Body of pancreas (tissue), 4 donors: Measurements from ENCODE around the gene GTF2A1.

Source experiments
- POLR2A ChIP-seq, 3 donors: fragments of 450-650 bp; IDR thresholded peaks; one replicate each; pipeline ENCODE4 v1.6.1; 2016; ENCODE audit warnings: antibody characterized with exemption in 3 of 3, mild to moderate bottlenecking in 2 of 3
- TF ChIP-seq, protein P1 (sequence below), 7 experiments: fragments of 450-650 bp in 4 of 7; fragments of 200-600 bp in 3 of 7; sonication (generic) in 3 of 7; IDR thresholded peaks; one replicate each; pipeline ENCODE4 v1.5.1; 2016 to 2019; ENCODE audit warnings: antibody characterized with exemption in 7 of 7

DNA sequence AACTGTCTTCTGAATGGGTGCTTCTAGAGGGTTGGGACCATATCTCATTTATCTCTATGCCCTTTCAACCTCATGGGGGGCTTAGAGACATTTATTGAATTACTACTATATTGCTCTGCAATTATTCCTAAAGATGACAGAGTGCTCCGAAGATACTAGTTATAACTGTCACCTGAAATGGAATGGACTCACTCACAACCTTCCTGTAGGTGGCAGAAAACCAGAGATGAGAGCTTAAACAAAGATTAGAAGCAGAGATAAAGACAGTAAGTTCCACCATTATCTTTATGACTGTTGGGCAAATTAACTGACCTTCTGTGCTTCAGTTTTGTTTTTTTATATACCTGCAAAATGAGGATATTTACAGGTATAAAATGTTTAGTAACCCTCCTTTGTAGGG is 31.5 kb upstream of the GTF2A1 start:
- TF ChIP-seq, protein P1, sequence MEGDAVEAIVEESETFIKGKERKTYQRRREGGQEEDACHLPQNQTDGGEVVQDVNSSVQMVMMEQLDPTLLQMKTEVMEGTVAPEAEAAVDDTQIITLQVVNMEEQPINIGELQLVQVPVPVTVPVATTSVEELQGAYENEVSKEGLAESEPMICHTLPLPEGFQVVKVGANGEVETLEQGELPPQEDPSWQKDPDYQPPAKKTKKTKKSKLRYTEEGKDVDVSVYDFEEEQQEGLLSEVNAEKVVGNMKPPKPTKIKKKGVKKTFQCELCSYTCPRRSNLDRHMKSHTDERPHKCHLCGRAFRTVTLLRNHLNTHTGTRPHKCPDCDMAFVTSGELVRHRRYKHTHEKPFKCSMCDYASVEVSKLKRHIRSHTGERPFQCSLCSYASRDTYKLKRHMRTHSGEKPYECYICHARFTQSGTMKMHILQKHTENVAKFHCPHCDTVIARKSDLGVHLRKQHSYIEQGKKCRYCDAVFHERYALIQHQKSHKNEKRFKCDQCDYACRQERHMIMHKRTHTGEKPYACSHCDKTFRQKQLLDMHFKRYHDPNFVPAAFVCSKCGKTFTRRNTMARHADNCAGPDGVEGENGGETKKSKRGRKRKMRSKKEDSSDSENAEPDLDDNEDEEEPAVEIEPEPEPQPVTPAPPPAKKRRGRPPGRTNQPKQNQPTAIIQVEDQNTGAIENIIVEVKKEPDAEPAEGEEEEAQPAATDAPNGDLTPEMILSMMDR (IDR thresholded peaks at IDR 0.05): no peak
- TF ChIP-seq POLR2A (IDR thresholded peaks at IDR 0.05): no peak
